Fibroblast of mammary gland (primary cell): Measurements from ENCODE around the gene TSPO2.

Source experiments
- DNase-seq: peaks from one replicate; pipeline ENCODE4 v3.0.0-alpha.2; 2010; ENCODE audit warnings: low read depth
- H3K4me3 ChIP-seq: 2 replicates; pipeline ENCODE4 v1.5.1; 2011; ENCODE audit warnings: low read depth, mild to moderate bottlenecking, low read length, moderate library complexity; ENCODE audit not compliant: control insufficient read depth
- CTCF ChIP-seq: conservative IDR thresholded peaks from 2 replicates; pipeline ENCODE4 v1.5.1; 2011; ENCODE audit warnings: low read depth, low read length, inconsistent platforms; ENCODE audit not compliant: control insufficient read depth, insufficient read depth

TSPO2 gene

GRCh38 chr6:41056768-41057490 is 14.7 kb downstream of the TSPO2 start:
- DNase-seq = no peak
- no peak overlapping the region for H3K4me3 ChIP-seq
- no peak for TF ChIP-seq CTCF

- no peak for TF ChIP-seq CTCF
- H3K4me3 ChIP-seq = no peak overlapping the region
- DNase-seq = no peak
These were observed 16.5 kb downstream of the TSPO2 start for GRCh38 chr6:41058783-41059181.

- DNase-seq = peak; percentile 33
- no peak for TF ChIP-seq CTCF
These were observed 17.3 kb downstream of the TSPO2 start for GRCh38 chr6:41059556-41059955.

GRCh38 chr6:41061196-41061726 is 19.0 kb downstream of the TSPO2 start:
- no peak for TF ChIP-seq CTCF
- no peak overlapping the region for H3K4me3 ChIP-seq
- DNase-seq = no peak

More at GRCh38 chr6:41059556-41059955, 17.3 kb downstream of the TSPO2 start:
- H3K4me3 ChIP-seq = no peak overlapping the region

- H3K4me3 ChIP-seq = no peak overlapping the region
- no peak for TF ChIP-seq CTCF
- no peak for DNase-seq
These were observed 19.8 kb downstream of the TSPO2 start for GRCh38 chr6:41062056-41062455.

GRCh38 chr6:41063884-41064285 is 21.6 kb downstream of the TSPO2 start:
- no peak for DNase-seq
- no peak overlapping the region for H3K4me3 ChIP-seq
- no peak for TF ChIP-seq CTCF
